ENCODE data around the gene FOXE3.
A peak's percentile ranks its signal among the peaks of the same experiment; 100 is the strongest.

Gene FOXE3

GRCh38 chr1:47434051-47434842 lies 18.2 kb downstream of the FOXE3 start:
- Histone ChIP-seq H3K4me3 (ENCODE audit: low read length) (peak overlapping the region; percentile 52), H3K9me3 (ENCODE audit: control insufficient read depth, insufficient read depth, low read length) (no peaks in the 10 kb centered on the region), H3K27me3 (ENCODE audit: control insufficient read depth, low read length) (no peaks in the 10 kb centered on the region), H3K9me2 (replicated peaks; ENCODE audit: control insufficient read depth, low read length) (no peaks in the 10 kb centered on the region), H4K20me1 (ENCODE audit: control insufficient read depth, insufficient read depth, low read depth, low read length) (peaks cover 18% of the 10 kb centered on the region; the same call in 1 of the 2 replicates), H3K4me1 (ENCODE audit: control insufficient read depth, low read length) (peaks cover 44% of the 10 kb centered on the region), H3K4me2 (ENCODE audit: low read length) (peak overlapping the region; percentile 59), H3K79me2 (ENCODE audit: control insufficient read depth, low read length) (peaks cover 67% of the 10 kb centered on the region), H3K27ac (ENCODE audit: low read depth, low read length) (no peak overlapping the region), H3K36me3 (ENCODE audit: control insufficient read depth, low read length) (peaks cover 46% of the 10 kb centered on the region), H3F3A (ENCODE audit: control insufficient read depth, insufficient read depth) (no peaks in the 10 kb centered on the region)
- no peak for TF ChIP-seq EZH2phosphoT487 (IDR thresholded peaks at IDR 0.05; ENCODE audit: borderline replicate concordance, low read length)
- TF ChIP-seq, protein P1, sequence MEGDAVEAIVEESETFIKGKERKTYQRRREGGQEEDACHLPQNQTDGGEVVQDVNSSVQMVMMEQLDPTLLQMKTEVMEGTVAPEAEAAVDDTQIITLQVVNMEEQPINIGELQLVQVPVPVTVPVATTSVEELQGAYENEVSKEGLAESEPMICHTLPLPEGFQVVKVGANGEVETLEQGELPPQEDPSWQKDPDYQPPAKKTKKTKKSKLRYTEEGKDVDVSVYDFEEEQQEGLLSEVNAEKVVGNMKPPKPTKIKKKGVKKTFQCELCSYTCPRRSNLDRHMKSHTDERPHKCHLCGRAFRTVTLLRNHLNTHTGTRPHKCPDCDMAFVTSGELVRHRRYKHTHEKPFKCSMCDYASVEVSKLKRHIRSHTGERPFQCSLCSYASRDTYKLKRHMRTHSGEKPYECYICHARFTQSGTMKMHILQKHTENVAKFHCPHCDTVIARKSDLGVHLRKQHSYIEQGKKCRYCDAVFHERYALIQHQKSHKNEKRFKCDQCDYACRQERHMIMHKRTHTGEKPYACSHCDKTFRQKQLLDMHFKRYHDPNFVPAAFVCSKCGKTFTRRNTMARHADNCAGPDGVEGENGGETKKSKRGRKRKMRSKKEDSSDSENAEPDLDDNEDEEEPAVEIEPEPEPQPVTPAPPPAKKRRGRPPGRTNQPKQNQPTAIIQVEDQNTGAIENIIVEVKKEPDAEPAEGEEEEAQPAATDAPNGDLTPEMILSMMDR (IDR thresholded peaks at IDR 0.05; ENCODE audit: low read depth, low read length, poor library complexity, severe bottlenecking) = no peak

GRCh38 chr1:47435506-47436303 lies 19.6 kb downstream of the FOXE3 start:
- Histone ChIP-seq H3K27ac (ENCODE audit: low read depth, low read length) (no peak overlapping the region), H4K20me1 (ENCODE audit: control insufficient read depth, insufficient read depth, low read depth, low read length) (peaks cover 18% of the 10 kb centered on the region; the same call in 1 of the 2 replicates), H3K4me2 (ENCODE audit: low read length) (peak overlapping the region; percentile 88), H3K9me3 (ENCODE audit: control insufficient read depth, insufficient read depth, low read length) (no peaks in the 10 kb centered on the region), H3K79me2 (ENCODE audit: control insufficient read depth, low read length) (peaks cover 65% of the 10 kb centered on the region), H3K4me1 (ENCODE audit: control insufficient read depth, low read length) (peaks cover 44% of the 10 kb centered on the region), H3K9me2 (replicated peaks; ENCODE audit: control insufficient read depth, low read length) (no peaks in the 10 kb centered on the region), H3F3A (ENCODE audit: control insufficient read depth, insufficient read depth) (no peaks in the 10 kb centered on the region), H3K27me3 (ENCODE audit: control insufficient read depth, low read length) (no peaks in the 10 kb centered on the region; the same call in 1 of the 2 replicates), H3K36me3 (ENCODE audit: control insufficient read depth, low read length) (peaks cover 46% of the 10 kb centered on the region), H3K4me3 (ENCODE audit: low read length) (peak overlapping the region; percentile 96)
- TF ChIP-seq EZH2phosphoT487 (IDR thresholded peaks at IDR 0.05; ENCODE audit: borderline replicate concordance, low read length) = no peak
- TF ChIP-seq, protein P1 (IDR thresholded peaks at IDR 0.05; ENCODE audit: low read depth, low read length, poor library complexity, severe bottlenecking) = no peak

- Histone ChIP-seq H3K27ac (ENCODE audit: low read depth, low read length) (peak overlapping the region; percentile 67), H4K20me1 (ENCODE audit: control insufficient read depth, insufficient read depth, low read depth, low read length) (peaks cover 18% of the 10 kb centered on the region; the same call in 1 of the 2 replicates), H3K4me1 (ENCODE audit: control insufficient read depth, low read length) (peaks cover 38% of the 10 kb centered on the region), H3K9me2 (replicated peaks; ENCODE audit: control insufficient read depth, low read length) (no peaks in the 10 kb centered on the region), H3K9me3 (ENCODE audit: control insufficient read depth, insufficient read depth, low read length) (no peaks in the 10 kb centered on the region), H3F3A (ENCODE audit: control insufficient read depth, insufficient read depth) (no peaks in the 10 kb centered on the region), H3K36me3 (ENCODE audit: control insufficient read depth, low read length) (peaks cover 39% of the 10 kb centered on the region), H3K4me2 (ENCODE audit: low read length) (peak overlapping the region; percentile 88), H3K4me3 (ENCODE audit: low read length) (peak overlapping the region; percentile 96), H3K79me2 (ENCODE audit: control insufficient read depth, low read length) (peaks cover 57% of the 10 kb centered on the region), H3K27me3 (ENCODE audit: control insufficient read depth, low read length) (peaks cover 2% of the 10 kb centered on the region)
- TF ChIP-seq EZH2phosphoT487 (IDR thresholded peaks at IDR 0.05; ENCODE audit: borderline replicate concordance, low read length) = no peak
- TF ChIP-seq, protein P1 (IDR thresholded peaks at IDR 0.05; ENCODE audit: low read depth, low read length, poor library complexity, severe bottlenecking) = peak; percentile 97
Measured at GRCh38 chr1:47436304-47436978, 20.4 kb downstream of the FOXE3 start.
